Uterus (tissue), 4 donors: ENCODE results near the gene ITIH4. TPM values are rescaled to one million over a fixed set of nuclear protein-coding genes. Genes with fewer than 3 reads are reported as not detected.

Source experiments
- DNase-seq, 2 donors: peaks; one replicate each; pipeline ENCODE4 v3.0.0-alpha.2; 2019 to 2020
- H3K27ac ChIP-seq, 2 donors: fragments of 200-600 bp; sonication (generic); 1 replicate in 1 of 2; 2 replicates in 1 of 2; pipeline ENCODE4 v1.5.1; 2016 to 2018
- H3K27me3 ChIP-seq, 2 donors: fragments of 200-600 bp; sonication (generic); one replicate each; pipeline ENCODE4 v1.5.1; 2018 to 2019; ENCODE audit warnings: control low read depth in 1 of 2
- H3K36me3 ChIP-seq, 2 donors: fragments of 200-600 bp; sonication (generic); one replicate each; pipeline ENCODE4 v1.5.1; 2019; ENCODE audit warnings: control low read depth in 1 of 2
- H3K4me1 ChIP-seq, 2 donors: fragments of 200-600 bp; sonication (generic); one replicate each; pipeline ENCODE4 v1.5.1; 2018 to 2019; ENCODE audit warnings: control low read depth in 1 of 2
- H3K4me3 ChIP-seq, 2 donors: fragments of 200-600 bp; sonication (generic); 1 replicate in 1 of 2; 2 replicates in 1 of 2; pipeline ENCODE4 v1.5.1; 2018 to 2019; ENCODE audit warnings: mild to moderate bottlenecking in 1 of 2
- H3K9me3 ChIP-seq, 2 donors: fragments of 200-600 bp; sonication (generic); one replicate each; pipeline ENCODE4 v1.5.1; 2019; ENCODE audit warnings: control low read depth in 1 of 2
- CTCF ChIP-seq, 4 experiments: fragments of 200-600 bp in 2 of 4; fragments of 450-650 bp in 2 of 4; sonication (generic) in 2 of 4; IDR thresholded peaks; one replicate each; pipeline ENCODE4 v1.5.1; 2016 to 2019; ENCODE audit warnings: antibody characterized with exemption in 4 of 4, mild to moderate bottlenecking in 2 of 4, moderate library complexity in 1 of 4
- POLR2A ChIP-seq, 2 donors: fragments of 450-650 bp; IDR thresholded peaks; one replicate each; pipeline ENCODE4 v1.6.1; 2016; ENCODE audit warnings: antibody characterized with exemption in 2 of 2, mild to moderate bottlenecking in 1 of 2, moderate library complexity in 1 of 2
- intact Hi-C: fragments of 100-400 bp; cut with DNase I; formaldehyde crosslinking; loops from one replicate; pipeline ENCODE4 v1.15.1; 2023; ENCODE audit warnings: low total_unique reads
- total RNA-seq, 4 donors: library from RNA; depleted of rRNA in 3 of 4; stranded (reverse); fragments of >200 nt in 3 of 4; gene quantifications; one replicate each; pipeline versions ENCODE4 v1.1.0 to v1.2.4, GENCODE V29; 2014 to 2023
- donor health status: DM: yes; HTN: yes; CAD: no.

The ITIH4 gene
- total RNA-seq, 4 donors from 2014 or later, result 0.26 to 8.7 (median 6.9) TPM

- no peak overlapping the region for H3K27ac ChIP-seq
- no peaks in the 10 kb centered on the region for H3K9me3 ChIP-seq
- TF ChIP-seq CTCF (IDR thresholded peaks at IDR 0.05), result no peak
- TF ChIP-seq POLR2A (IDR thresholded peaks at IDR 0.05), result no peak
- DNase-seq, result no peak
- no peaks in the 10 kb centered on the region for H3K4me1 ChIP-seq
- intact Hi-C loops, result no loop called here
- no peak overlapping the region for H3K4me3 ChIP-seq
- no peaks in the 10 kb centered on the region for H3K36me3 ChIP-seq
- no peaks in the 10 kb centered on the region for H3K27me3 ChIP-seq
These were observed 27.4 kb upstream of the ITIH4 start for GRCh38 chr3:52857864-52858263.

GRCh38 chr3:52857133-52857532 is 26.7 kb upstream of the ITIH4 start:
- H3K4me3 ChIP-seq, result no peak overlapping the region
- DNase-seq, result no peak
- TF ChIP-seq POLR2A (IDR thresholded peaks at IDR 0.05) (no peak), CTCF (IDR thresholded peaks at IDR 0.05) (no peak)
- no peaks in the 10 kb centered on the region for H3K4me1 ChIP-seq
- H3K9me3 ChIP-seq, result no peaks in the 10 kb centered on the region
- intact Hi-C loops, result no loop called here
- no peaks in the 10 kb centered on the region for H3K27me3 ChIP-seq
- H3K36me3 ChIP-seq, result no peaks in the 10 kb centered on the region
- H3K27ac ChIP-seq, result no peak overlapping the region

GRCh38 chr3:52856666-52857065 is 26.2 kb upstream of the ITIH4 start:
- Histone ChIP-seq H3K9me3 (no peaks in the 10 kb centered on the region), H3K36me3 (no peaks in the 10 kb centered on the region), H3K27me3 (no peaks in the 10 kb centered on the region), H3K4me3 (no peak overlapping the region), H3K4me1 (no peaks in the 10 kb centered on the region), H3K27ac (no peak overlapping the region)
- intact Hi-C loops, result no loop called here
- TF ChIP-seq POLR2A (IDR thresholded peaks at IDR 0.05) (no peak), CTCF (IDR thresholded peaks at IDR 0.05) (no peak)
- DNase-seq, result no peak

- H3K4me3 ChIP-seq, result no peak overlapping the region
- intact Hi-C loops, result no loop called here
- H3K36me3 ChIP-seq, result no peaks in the 10 kb centered on the region
- no peak for TF ChIP-seq CTCF (IDR thresholded peaks at IDR 0.05)
- TF ChIP-seq POLR2A (IDR thresholded peaks at IDR 0.05), result no peak
- no peaks in the 10 kb centered on the region for H3K9me3 ChIP-seq
- no peak for DNase-seq
- H3K27me3 ChIP-seq, result no peaks in the 10 kb centered on the region
- no peaks in the 10 kb centered on the region for H3K4me1 ChIP-seq
- no peak overlapping the region for H3K27ac ChIP-seq
These were observed 23.5 kb upstream of the ITIH4 start for GRCh38 chr3:52854013-52854412.

- intact Hi-C loops, result no loop called here
- Histone ChIP-seq H3K27ac (no peak overlapping the region), H3K4me1 (no peaks in the 10 kb centered on the region), H3K9me3 (no peaks in the 10 kb centered on the region), H3K36me3 (no peaks in the 10 kb centered on the region), H3K4me3 (no peak overlapping the region), H3K27me3 (no peaks in the 10 kb centered on the region)
- no peak for DNase-seq
- TF ChIP-seq POLR2A (IDR thresholded peaks at IDR 0.05) (no peak), CTCF (IDR thresholded peaks at IDR 0.05) (no peak)
These were observed 21.9 kb upstream of the ITIH4 start for GRCh38 chr3:52852419-52852818.
